GM18873 (cell line): ENCODE data around the gene HOXA5.

Source experiments
- ATAC-seq: cut with Tn5 transposase; IDR thresholded peaks from one replicate; pipeline ENCODE4 v1.9.1; 2021; ENCODE audit warnings: mild to moderate bottlenecking, moderate library complexity, moderate number of reproducible peaks; ENCODE audit not compliant: unreplicated experiment, low FRiP score

The HOXA5 gene

GRCh38 chr7:27143023-27143949 lies at the start of gene HOXA5:
Gene HOXA5 (minus strand): TSS chr7:27143681. CDS start chr7:27143607, 74 bp downstream.
- ATAC-seq = no peak

DNA sequence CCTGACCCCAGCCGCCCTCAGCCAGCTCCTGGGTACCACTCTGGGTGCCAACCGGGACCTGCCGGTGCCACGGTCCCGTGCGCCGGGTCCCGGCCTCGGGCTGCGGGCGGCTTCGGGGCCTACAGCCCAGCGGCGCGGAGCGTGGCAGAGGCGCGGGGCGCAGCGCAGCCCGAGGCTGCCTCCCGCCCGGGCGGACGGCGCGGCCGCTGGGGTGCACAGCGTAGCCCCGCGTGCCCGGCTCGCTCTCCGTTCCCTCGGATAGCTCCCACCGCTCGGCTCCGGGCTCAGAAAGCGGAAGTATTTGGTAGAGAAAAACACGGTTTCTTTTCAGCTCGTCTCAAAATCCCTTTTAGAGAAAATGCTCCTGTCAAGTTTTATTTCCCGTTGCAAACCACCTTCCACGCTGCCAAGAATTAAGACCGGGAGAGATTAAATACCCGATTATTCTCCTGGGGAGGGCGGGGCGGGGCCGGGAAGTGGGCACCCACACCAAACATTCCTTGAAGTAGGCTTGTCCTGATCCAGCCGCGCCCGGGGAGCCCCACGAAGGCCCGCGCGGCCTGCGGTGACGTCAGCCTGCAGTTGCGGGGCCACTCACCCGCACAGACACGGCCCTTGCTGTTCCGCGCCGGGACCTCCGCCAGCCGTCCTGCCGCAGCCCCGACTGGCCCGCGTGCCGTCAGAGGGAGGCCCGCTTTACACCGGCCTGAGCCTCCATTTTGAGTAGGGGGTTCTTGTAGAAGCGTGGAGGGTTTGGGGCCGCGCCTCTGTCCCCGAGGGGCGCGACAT lies 49.3 kb upstream of the HOXA5 start:
- no peak for ATAC-seq

DNA sequence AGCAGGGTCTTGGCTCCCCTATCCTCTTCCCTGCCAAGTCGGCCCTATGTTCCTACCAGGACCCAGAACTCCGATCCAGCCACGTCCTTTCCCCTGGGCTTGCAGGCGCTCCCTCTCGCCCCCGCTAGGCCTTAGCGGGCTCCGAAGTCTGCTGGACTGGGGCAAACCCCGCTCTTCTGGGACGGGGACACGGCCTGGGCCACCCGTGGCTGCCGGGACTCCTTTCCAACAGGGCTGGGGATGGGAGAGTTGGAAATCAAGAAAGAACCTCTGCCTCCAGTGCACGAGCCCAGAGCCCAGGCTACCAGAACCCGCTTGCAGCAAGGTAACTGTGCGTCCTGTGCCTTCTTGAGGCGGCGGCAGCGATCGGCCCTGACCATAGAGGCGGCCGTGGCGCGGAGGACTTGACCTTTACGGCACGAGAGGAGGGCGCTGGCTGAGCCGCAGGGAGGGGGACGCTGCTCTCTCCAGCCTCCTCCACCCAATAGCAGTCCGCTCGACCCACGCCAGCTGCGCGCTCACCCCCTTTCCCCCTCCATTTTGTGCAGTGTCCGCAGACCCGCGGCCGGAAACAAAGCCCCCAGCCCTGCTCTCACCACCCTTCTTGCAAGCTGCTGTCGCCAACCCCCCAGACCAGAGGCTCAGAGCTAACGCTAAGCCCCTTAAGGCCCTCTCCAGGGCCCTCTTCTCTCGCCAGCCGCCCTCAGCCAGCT lies 48.5 kb upstream of the HOXA5 start:
- no peak for ATAC-seq

- no peak for ATAC-seq
Observed at GRCh38 chr7:27191161-27191731, 47.8 kb upstream of the HOXA5 start.

DNA sequence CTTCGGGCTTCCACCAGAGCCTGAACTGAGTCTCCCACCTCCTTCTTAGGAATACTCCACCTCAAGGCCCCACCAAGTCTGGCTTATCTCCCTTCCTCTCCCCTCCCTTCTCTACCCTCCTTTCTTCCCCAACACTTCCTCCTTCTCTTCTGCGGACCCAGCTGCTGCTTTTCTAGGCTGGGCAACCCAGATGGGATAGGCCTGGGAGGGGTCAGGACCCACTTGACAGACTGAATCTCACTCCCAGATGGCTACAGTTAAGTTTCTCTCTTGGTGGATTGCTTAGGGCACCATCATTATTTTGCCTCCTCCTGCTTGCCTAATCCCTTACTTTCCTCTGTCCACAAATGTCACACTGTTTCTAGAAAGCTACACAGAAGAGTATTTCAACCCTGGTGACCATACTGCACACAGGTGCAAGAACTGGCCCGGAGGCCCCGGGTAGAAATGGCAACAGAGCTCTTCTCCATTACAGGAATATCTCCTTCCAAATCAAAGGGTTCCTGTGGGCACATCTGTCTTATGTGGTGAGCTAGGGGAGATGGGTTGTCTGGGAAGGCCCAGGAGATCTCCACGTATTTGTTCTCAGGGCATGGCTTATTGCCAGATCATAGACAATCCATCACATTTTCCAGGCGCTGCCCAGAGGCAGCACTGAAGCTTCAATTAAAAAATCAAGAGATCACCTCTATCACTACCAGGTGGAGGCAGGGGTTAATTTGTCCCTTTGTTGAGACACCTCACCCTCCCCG lies 46.7 kb upstream of the HOXA5 start:
- ATAC-seq = no peak

DNA sequence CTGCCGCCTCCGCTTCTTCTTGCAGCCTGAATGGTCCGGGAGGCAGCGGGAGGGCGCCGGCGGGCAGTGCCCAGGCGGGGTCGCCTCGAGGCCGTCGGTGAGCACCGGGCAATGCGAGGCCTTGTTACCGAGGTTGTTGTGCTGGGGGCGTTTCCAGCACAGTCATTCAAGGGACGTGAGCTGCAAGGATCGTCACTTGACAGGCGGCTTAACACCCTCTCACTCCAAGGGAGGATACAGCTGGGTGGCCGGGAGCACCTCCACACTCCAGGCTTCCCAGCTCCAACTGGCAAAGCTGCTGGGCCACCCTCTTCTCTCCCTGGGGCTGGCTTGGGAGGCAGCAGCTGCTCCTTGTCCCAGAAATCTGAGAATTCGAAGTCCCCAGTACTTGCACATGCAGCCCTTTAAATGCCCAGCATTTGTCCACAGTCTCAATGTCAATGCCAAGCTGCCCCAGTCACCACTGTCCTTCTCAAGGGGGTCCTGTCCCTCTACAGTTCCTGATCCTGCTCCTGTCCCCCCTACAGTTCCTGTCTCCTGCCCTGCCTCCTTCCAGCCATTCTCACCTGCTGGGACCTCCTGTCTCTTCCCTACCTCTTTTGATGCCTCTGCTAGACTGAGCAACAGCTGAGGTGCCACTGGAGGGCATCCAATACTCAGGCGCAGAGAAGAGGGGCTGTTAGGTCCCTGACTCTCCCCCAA lies 46.0 kb upstream of the HOXA5 start:
- no peak for ATAC-seq

GRCh38 chr7:27188386-27189294 lies 45.2 kb upstream of the HOXA5 start:
- ATAC-seq = no peak

DNA sequence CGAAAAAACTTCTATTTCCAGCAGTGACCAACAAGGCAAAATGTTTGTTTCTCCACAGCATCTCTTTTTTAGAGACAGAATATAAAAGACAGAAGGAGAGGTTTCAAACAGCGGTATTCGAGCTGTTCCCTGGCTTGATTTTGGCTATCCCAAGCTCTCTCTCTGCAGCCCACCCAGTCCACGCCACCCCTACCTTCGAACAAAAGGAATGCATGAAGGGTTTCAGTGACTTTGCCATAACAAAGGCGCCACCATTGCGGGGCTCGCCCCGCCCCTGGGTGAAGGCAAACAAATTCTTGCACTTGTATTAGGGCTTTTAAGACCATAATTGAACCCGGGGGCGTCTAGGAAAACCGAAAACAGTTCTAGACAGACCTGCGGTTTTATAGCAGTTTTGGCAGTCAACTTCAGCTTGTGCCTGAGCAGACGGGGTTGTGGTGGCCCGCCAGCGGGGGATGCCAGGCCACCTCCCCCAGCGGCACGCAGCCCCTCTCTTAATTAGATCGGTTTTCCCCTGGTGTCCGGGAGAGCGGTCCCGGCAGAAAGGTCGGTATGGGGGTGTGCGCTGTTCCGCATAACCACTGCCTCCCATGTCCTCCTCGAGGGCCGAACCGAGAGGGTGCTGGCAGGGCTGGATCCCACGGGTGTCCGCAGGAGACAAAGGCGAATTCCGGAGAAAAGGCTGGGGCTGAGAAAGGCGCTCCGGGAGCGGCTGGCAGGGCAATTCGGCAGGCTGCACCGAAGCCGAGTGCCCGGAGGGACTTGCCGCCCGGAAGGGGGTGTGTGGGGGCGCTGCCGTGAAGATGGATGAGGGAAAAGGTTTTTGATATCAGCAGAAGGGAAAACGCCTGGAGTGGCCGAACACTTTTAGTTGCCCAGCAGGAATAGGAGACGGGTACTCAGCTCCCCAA lies 44.2 kb upstream of the HOXA5 start:
- ATAC-seq = no peak

DNA sequence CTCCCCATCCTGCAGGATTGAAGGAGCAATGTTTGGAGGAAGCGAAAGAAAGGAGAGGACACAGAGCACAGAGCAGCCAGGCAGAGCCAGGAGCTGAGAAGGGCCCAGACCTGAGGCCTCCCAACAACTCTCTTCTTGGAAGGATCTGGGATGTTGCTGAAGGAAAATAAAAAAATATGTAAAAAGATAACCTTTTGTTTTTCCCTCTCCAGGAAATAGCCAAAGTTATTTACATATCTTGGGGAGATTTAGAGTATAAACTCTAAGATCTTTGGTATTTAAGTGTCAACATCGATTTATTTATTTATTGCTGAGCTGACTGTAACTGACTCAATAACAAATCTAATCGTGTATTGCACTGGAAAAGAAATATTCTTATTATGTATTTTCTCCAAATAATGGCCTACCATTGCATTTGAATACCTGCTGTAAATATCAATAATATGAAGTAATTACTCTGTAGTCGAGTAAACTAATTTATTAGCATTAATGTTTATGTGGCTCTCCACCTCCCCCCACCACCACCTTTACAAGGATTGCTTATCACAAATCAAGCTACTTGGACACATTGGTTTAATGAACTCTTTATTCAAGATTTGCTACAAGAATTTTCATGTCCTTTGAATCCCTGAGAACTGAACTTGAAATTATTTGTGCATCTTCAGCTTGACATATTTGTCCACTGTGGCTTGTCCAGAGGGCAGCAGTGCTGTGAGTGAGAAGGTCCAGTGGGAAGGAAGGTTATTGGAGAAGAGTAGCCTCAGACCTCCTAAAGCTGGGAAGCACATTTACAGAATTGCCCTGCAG lies 43.4 kb upstream of the HOXA5 start:
- ATAC-seq = no peak

DNA sequence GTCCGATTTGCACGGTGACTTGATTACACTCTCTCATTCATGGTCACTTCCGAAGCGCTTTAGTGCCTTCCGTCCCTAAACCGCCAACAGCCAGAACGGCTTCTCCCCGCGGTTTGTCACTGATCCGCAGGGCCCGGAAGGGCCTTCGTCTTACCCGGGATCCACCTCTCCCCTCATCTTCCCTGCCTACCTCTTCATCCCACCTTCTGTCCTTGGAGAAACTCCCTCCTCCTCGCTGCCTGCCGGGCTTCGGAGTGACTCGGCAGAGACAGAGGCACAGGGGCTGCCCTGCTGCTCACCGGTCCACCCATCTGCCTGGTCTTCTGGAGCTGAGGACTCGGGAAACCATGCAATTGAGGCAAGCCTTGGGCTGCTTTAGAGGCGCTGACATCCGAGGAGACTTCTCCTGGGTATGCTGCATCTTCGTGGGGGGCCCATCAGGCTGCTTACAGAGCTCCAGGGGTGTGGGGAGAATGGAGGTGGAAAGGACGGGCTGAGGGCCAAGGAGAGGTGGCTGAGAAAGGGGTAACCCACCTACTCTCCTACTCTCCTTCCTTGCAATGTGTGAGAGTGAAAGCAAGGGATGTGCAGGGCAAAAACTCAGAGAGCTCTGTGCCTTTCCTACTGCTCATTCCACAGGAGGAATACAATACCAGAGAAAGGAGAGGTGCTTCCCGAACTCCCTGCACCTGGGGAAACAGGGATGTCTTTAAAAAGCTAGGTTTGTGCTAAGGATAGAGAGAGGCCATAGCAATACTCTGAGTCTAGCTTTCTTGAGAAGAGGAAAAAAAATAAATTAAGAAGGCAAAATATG lies 42.6 kb upstream of the HOXA5 start:
- ATAC-seq = no peak

GRCh38 chr7:27185013-27185853 lies 41.8 kb upstream of the HOXA5 start, which contains the start of gene HOXA11:
Gene HOXA11 (minus strand): TSS chr7:27185232. CDS start chr7:27185144, 88 bp downstream.
- no peak for ATAC-seq

DNA sequence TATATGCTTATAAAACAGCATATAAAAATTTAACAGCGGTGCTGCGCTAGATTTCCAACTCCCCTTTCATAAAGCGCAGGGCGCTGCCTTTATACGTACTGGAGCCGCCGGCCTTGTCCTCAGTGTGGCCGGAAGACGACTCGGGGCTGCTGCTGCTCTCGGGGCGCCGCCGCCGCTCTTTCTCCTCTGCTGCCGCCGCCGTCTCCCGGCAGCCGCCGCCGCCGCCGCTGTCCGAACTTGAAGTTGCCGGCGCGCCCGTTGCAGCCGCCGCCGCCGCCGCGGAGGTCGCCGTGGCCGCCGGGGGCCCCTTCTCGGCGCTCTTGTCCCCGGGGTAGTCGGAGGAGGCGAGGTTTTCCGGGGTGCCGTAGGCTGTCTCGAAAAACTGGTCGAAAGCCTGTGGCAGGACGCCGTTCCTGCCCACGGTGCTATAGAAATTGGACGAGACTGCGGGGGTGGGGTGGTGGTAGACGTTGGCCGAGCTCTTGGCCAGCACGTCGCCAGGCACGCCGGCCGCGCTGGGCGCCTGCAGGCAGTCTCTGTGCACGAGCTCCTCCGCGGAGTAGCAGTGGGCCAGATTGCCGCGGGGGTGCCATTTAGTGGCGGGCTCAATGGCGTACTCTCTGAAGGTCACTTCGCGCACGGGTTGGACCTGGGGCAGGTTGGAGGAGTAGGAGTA lies 41.0 kb upstream of the HOXA5 start:
- no peak for ATAC-seq

GRCh38 chr7:27183682-27184336 lies 40.3 kb upstream of the HOXA5 start:
- no peak for ATAC-seq
